ENCODE measurements around the gene XRCC6.
"Not testable (repeated sequence)": the region's sequence is repeated elsewhere in the genome, so short reads cannot be mapped to it uniquely, and the experiment has no call there.

XRCC6 gene

DNA sequence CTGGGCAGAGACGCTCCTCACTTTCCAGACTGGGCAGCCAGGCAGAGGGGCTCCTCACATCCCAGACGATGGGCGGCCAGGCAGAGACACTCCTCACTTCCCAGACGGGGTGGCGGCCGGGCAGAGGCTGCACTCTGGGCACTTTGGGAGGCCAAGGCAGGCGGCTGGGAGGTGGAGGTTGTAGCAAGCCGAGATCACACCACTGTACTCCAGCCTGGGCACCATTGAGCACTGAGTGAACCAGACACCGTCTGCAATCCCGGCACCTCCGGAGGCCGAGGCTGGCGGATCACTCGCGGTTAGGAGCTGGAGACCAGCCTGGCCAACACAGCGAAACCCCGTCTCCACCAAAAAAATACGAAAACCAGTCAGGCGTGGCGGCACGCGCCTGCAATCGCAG lies 10.5 kb downstream of the XRCC6 start:
- H4K91ac ChIP-seq (ENCODE audit: low read depth, low read length); H3K4me2 ChIP-seq (ENCODE audit: low read length); H3K27ac ChIP-seq (ENCODE audit: low read depth, low read length); H3K27me3 ChIP-seq (ENCODE audit: insufficient read depth, low read length); DNase-seq; H3K4me1 ChIP-seq (ENCODE audit: control insufficient read depth in 1 of 2, insufficient read depth in 2 of 2, low read length in 2 of 2); H2BK120ac ChIP-seq (ENCODE audit: insufficient read depth, low read length, poor library complexity); H2BK12ac ChIP-seq (ENCODE audit: low read length); H3K9ac ChIP-seq (ENCODE audit: low read length); H3K18ac ChIP-seq (ENCODE audit: low read length); H2AK5ac ChIP-seq (ENCODE audit: low read length); H4K12ac ChIP-seq (ENCODE audit: low read depth, low read length); H4K8ac ChIP-seq (ENCODE audit: low read depth, low read length); H3K79me1 ChIP-seq (ENCODE audit: low read length); H3K23ac ChIP-seq (ENCODE audit: low read length); H3K4me3 ChIP-seq (ENCODE audit: low read depth, low read length); H2AFZ ChIP-seq (ENCODE audit: insufficient read depth, low read length, poor library complexity); H3K9me3 ChIP-seq (ENCODE audit: insufficient read depth, low read depth, low read length); H3K79me2 ChIP-seq (ENCODE audit: control insufficient read depth, insufficient read depth, low read length, poor library complexity); H3K4ac ChIP-seq (ENCODE audit: low read depth, low read length); H3K14ac ChIP-seq (ENCODE audit: low read length); H2BK5ac ChIP-seq (ENCODE audit: low read depth, low read length, poor library complexity): not testable (repeated sequence)
- peaks cover 58 to 61% of the 10 kb centered on the region in 2 experiments for H3K36me3 ChIP-seq (ENCODE audit: control insufficient read depth in 1 of 2, insufficient read depth in 2 of 2, low read length in 2 of 2)
- no CpG with 5 or more reads among the region's 23 CpGs for WGBS (ENCODE audit: extremely low coverage, insufficient coverage, insufficient read length)

- H3K4me1 ChIP-seq (ENCODE audit: control insufficient read depth in 1 of 2, insufficient read depth in 2 of 2, low read length in 2 of 2); H2AK5ac ChIP-seq (ENCODE audit: low read length); H3K4me2 ChIP-seq (ENCODE audit: low read length); H2BK5ac ChIP-seq (ENCODE audit: low read depth, low read length, poor library complexity); H3K14ac ChIP-seq (ENCODE audit: low read length); H3K27me3 ChIP-seq (ENCODE audit: insufficient read depth, low read length); H3K4ac ChIP-seq (ENCODE audit: low read depth, low read length); H3K27ac ChIP-seq (ENCODE audit: low read depth, low read length); H3K23ac ChIP-seq (ENCODE audit: low read length); H3K4me3 ChIP-seq (ENCODE audit: low read depth, low read length); H4K8ac ChIP-seq (ENCODE audit: low read depth, low read length); H4K91ac ChIP-seq (ENCODE audit: low read depth, low read length); DNase-seq; H3K9ac ChIP-seq (ENCODE audit: low read length); H3K9me3 ChIP-seq (ENCODE audit: insufficient read depth, low read depth, low read length); H3K79me2 ChIP-seq (ENCODE audit: control insufficient read depth, insufficient read depth, low read length, poor library complexity); H3K79me1 ChIP-seq (ENCODE audit: low read length); H4K12ac ChIP-seq (ENCODE audit: low read depth, low read length); H2AFZ ChIP-seq (ENCODE audit: insufficient read depth, low read length, poor library complexity); H2BK120ac ChIP-seq (ENCODE audit: insufficient read depth, low read length, poor library complexity); H3K18ac ChIP-seq (ENCODE audit: low read length); H2BK12ac ChIP-seq (ENCODE audit: low read length): not testable (repeated sequence)
- no CpG with 5 or more reads among the region's 8 CpGs for WGBS (ENCODE audit: extremely low coverage, insufficient coverage, insufficient read length)
- peaks cover 56 to 64% of the 10 kb centered on the region in 2 experiments for H3K36me3 ChIP-seq (ENCODE audit: control insufficient read depth in 1 of 2, insufficient read depth in 2 of 2, low read length in 2 of 2)
Measured at GRCh38 chr22:41634610-41635009, 13.5 kb downstream of the XRCC6 start.

DNA sequence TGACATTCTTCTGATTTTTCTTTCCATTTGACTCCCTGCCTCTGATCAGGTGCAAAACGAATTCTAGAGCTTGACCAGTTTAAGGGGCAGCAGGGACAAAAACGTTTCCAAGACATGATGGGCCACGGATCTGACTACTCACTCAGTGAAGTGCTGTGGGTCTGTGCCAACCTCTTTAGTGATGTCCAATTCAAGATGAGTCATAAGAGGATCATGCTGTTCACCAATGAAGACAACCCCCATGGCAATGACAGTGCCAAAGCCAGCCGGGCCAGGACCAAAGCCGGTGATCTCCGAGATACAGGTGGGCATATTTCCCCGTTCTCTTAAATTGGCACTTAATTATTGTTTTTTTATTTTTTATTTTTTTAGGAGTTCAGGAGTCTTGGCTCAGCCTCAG lies 15.4 kb downstream of the XRCC6 start:
- no peak for DNase-seq
- Histone ChIP-seq H3K4me3 (ENCODE audit: low read depth, low read length) (no peak overlapping the region), H4K12ac (ENCODE audit: low read depth, low read length) (no peak overlapping the region), H3K18ac (ENCODE audit: low read length) (no peak overlapping the region), H2AK5ac (ENCODE audit: low read length) (no peak overlapping the region), H3K27me3 (ENCODE audit: insufficient read depth, low read length) (no peaks in the 10 kb centered on the region), H2AFZ (ENCODE audit: insufficient read depth, low read length, poor library complexity) (no peak overlapping the region), H2BK12ac (ENCODE audit: low read length) (no peak overlapping the region), H3K79me2 (ENCODE audit: control insufficient read depth, insufficient read depth, low read length, poor library complexity) (no peaks in the 10 kb centered on the region), H3K4ac (ENCODE audit: low read depth, low read length) (no peak overlapping the region), H3K27ac (ENCODE audit: low read depth, low read length) (no peak overlapping the region), H3K4me2 (ENCODE audit: low read length) (no peak overlapping the region), H2BK120ac (ENCODE audit: insufficient read depth, low read length, poor library complexity) (no peak overlapping the region), H2BK5ac (ENCODE audit: low read depth, low read length, poor library complexity) (no peak overlapping the region), H3K9me3 (ENCODE audit: insufficient read depth, low read depth, low read length) (no peaks in the 10 kb centered on the region), H4K8ac (ENCODE audit: low read depth, low read length) (no peak overlapping the region), H3K79me1 (ENCODE audit: low read length) (no peaks in the 10 kb centered on the region), H3K23ac (ENCODE audit: low read length) (no peak overlapping the region), H3K36me3 (ENCODE audit: control insufficient read depth in 1 of 2, insufficient read depth in 2 of 2, low read length in 2 of 2) (peaks cover 46 to 57% of the 10 kb centered on the region in 2 experiments), H3K14ac (ENCODE audit: low read length) (no peak overlapping the region), H3K4me1 (ENCODE audit: control insufficient read depth in 1 of 2, insufficient read depth in 2 of 2, low read length in 2 of 2) (no peaks in the 10 kb centered on the region), H4K91ac (ENCODE audit: low read depth, low read length) (no peak overlapping the region), H3K9ac (ENCODE audit: low read length) (no peak overlapping the region)
- WGBS (ENCODE audit: extremely low coverage, insufficient coverage, insufficient read length) = no CpG with 5 or more reads among the region's 7 CpGs

GRCh38 chr22:41637623-41638022 lies 16.5 kb downstream of the XRCC6 start:
- H3K9ac ChIP-seq (ENCODE audit: low read length); H3K23ac ChIP-seq (ENCODE audit: low read length); H2AFZ ChIP-seq (ENCODE audit: insufficient read depth, low read length, poor library complexity); H2BK12ac ChIP-seq (ENCODE audit: low read length); H3K27ac ChIP-seq (ENCODE audit: low read depth, low read length); H3K79me1 ChIP-seq (ENCODE audit: low read length); H3K4me3 ChIP-seq (ENCODE audit: low read depth, low read length); H2BK5ac ChIP-seq (ENCODE audit: low read depth, low read length, poor library complexity); H2AK5ac ChIP-seq (ENCODE audit: low read length); H3K18ac ChIP-seq (ENCODE audit: low read length); H2BK120ac ChIP-seq (ENCODE audit: insufficient read depth, low read length, poor library complexity); H3K79me2 ChIP-seq (ENCODE audit: control insufficient read depth, insufficient read depth, low read length, poor library complexity); H3K27me3 ChIP-seq (ENCODE audit: insufficient read depth, low read length); H3K4me2 ChIP-seq (ENCODE audit: low read length); H3K4me1 ChIP-seq (ENCODE audit: control insufficient read depth in 1 of 2, insufficient read depth in 2 of 2, low read length in 2 of 2); H4K8ac ChIP-seq (ENCODE audit: low read depth, low read length); DNase-seq; H3K4ac ChIP-seq (ENCODE audit: low read depth, low read length); H4K91ac ChIP-seq (ENCODE audit: low read depth, low read length); H3K9me3 ChIP-seq (ENCODE audit: insufficient read depth, low read depth, low read length); H3K14ac ChIP-seq (ENCODE audit: low read length); H4K12ac ChIP-seq (ENCODE audit: low read depth, low read length): not testable (repeated sequence)
- WGBS (ENCODE audit: extremely low coverage, insufficient coverage, insufficient read length) = no CpG with 5 or more reads among the region's 8 CpGs
- peaks cover 39 to 55% of the 10 kb centered on the region in 2 experiments for H3K36me3 ChIP-seq (ENCODE audit: control insufficient read depth in 1 of 2, insufficient read depth in 2 of 2, low read length in 2 of 2)
